GM12878 (cell line): ENCODE results near the gene PRICKLE4. TPM values are rescaled to one million over a fixed set of nuclear protein-coding genes. Genes with fewer than 3 reads are reported as not detected.

Experiments used
- ATAC-seq: fragments of 200-7000 bp; cut with Tn5 transposase; 3 replicates; pipeline ENCODE4 v1.9.1; 2020; ENCODE audit warnings: mild to moderate bottlenecking, moderate library complexity
- BruUV-seq: library from RNA; stranded (reverse); fragments of 400-500 nt; replicated peaks from 2 replicates; lab custom pipeline; 2021; lab: Mats Ljungman, UMichigan
- CTCF ChIA-PET: fragments of 300-600 bp; sonication (Branson Sonifier 250); formaldehyde crosslinking; extraction: SDS; loops from one replicate; lab custom pipeline; 2021; ENCODE audit warnings: inconsistent platforms; lab: Yijun Ruan, JAX
- POLR2A ChIA-PET: fragments of 350-600 bp; formaldehyde crosslinking; extraction: SDS; loops from one replicate; lab custom pipeline; 2021; ENCODE audit warnings: inconsistent platforms; lab: Charles Lee
- RAD21 ChIA-PET: fragments of 300-600 bp; sonication (Branson Sonifier 250); formaldehyde crosslinking; loops from one replicate; lab custom pipeline; 2023; ENCODE audit warnings: antibody characterized with exemption; ENCODE audit not compliant: unreplicated experiment; lab: Charles Lee
- SMC1A ChIA-PET: fragments of 300-600 bp; sonication (Branson Sonifier 250); formaldehyde crosslinking; loops from one replicate; lab custom pipeline; 2023; ENCODE audit not compliant: unreplicated experiment, uncharacterized antibody; lab: Charles Lee
- DNase-seq: peaks from one replicate; pipeline ENCODE4 v3.0.0-alpha.2; 2011; ENCODE audit warnings: low read depth, low spot score
- FAIRE-seq: peaks from 3 replicates; lab custom pipeline; 2011; peaks lifted over from hg19 to GRCh38; lab: Jason Lieb, UNC
- H2AFZ ChIP-seq: 2 replicates; pipeline ENCODE4 v1.6.0; 2011; ENCODE audit warnings: low read depth, low read length, control low read depth; ENCODE audit not compliant: control insufficient read depth
- H3K27ac ChIP-seq: 2 replicates; pipeline ENCODE4 v1.5.1; 2011; ENCODE audit warnings: control low read depth; ENCODE audit not compliant: control insufficient read depth, insufficient read depth
- H3K27me3 ChIP-seq, 2 experiments: replicated peaks in 1 of 2; 2 replicates each; pipeline versions ENCODE4 v1.6.0 to v1.6.1; 2011; ENCODE audit warnings: low read length in 1 of 2; ENCODE audit not compliant: control insufficient read depth in 2 of 2, insufficient read depth in 2 of 2
- H3K36me3 ChIP-seq, 2 experiments: 2 replicates each; pipeline ENCODE4 v1.5.1; 2011; ENCODE audit warnings: low read length in 1 of 2; ENCODE audit not compliant: control insufficient read depth in 2 of 2, insufficient read depth in 2 of 2
- H3K4me1 ChIP-seq: 2 replicates; pipeline ENCODE4 v1.6.1; 2011; ENCODE audit warnings: mild to moderate bottlenecking, low read length, moderate library complexity, mixed read lengths; ENCODE audit not compliant: control insufficient read depth, insufficient read depth
- H3K4me2 ChIP-seq: 2 replicates; pipeline ENCODE4 v1.6.0; 2011; ENCODE audit warnings: control low read depth; ENCODE audit not compliant: control insufficient read depth, insufficient read depth
- H3K4me3 ChIP-seq: fragments of 200-600 bp; sonication (generic); 2 replicates; pipeline ENCODE4 v1.5.1; 2016
- H3K79me2 ChIP-seq: 2 replicates; pipeline ENCODE4 v1.6.0; 2011; ENCODE audit warnings: low read length; ENCODE audit not compliant: control insufficient read depth, insufficient read depth
- H3K9ac ChIP-seq: 2 replicates; pipeline ENCODE4 v1.8.0; 2011; ENCODE audit warnings: low read length, control low read depth, mixed read lengths; ENCODE audit not compliant: control insufficient read depth, insufficient read depth
- H3K9me3 ChIP-seq: replicated peaks from 3 replicates; pipeline ENCODE4 v1.5.1; 2011; ENCODE audit warnings: mild to moderate bottlenecking, low read length; ENCODE audit not compliant: control insufficient read depth, insufficient read depth
- H4K20me1 ChIP-seq: 2 replicates; pipeline ENCODE4 v1.6.0; 2011; ENCODE audit not compliant: control insufficient read depth, insufficient read depth
- ASH2L ChIP-seq: fragments of 300-600, 200-600 bp; sonication (generic); IDR thresholded peaks from 2 replicates; pipeline ENCODE4 v1.6.1; 2017; ENCODE audit warnings: low read depth, mild to moderate bottlenecking, borderline replicate concordance
- BMI1 ChIP-seq: fragments of 450-650 bp; IDR thresholded peaks from 2 replicates; pipeline ENCODE4 v1.6.1; 2016; ENCODE audit warnings: mild to moderate bottlenecking, moderate library complexity, borderline replicate concordance
- CHD1 ChIP-seq: IDR thresholded peaks from 2 replicates; pipeline ENCODE4 v1.6.1; 2012; ENCODE audit warnings: low read depth, low read length, improper control_type of control experiment
- EED ChIP-seq: sonication (generic); IDR thresholded peaks from 2 replicates; pipeline ENCODE4 v1.6.1; 2016; ENCODE audit warnings: antibody characterized with exemption, low read depth
- EP300 ChIP-seq, 2 experiments: fragments of 150-350 bp in 1 of 2; IDR thresholded peaks; 2 replicates each; pipeline ENCODE4 v1.6.1; 2011 to 2012; ENCODE audit warnings: low read depth in 2 of 2, low read length in 2 of 2, borderline replicate concordance in 1 of 2, improper control_type of control experiment in 1 of 2, inconsistent platforms in 1 of 2; ENCODE audit not compliant: control insufficient read depth in 1 of 2
- IKZF2 ChIP-seq, 2 experiments: fragments of 450-650 bp; IDR thresholded peaks; 2 replicates each; pipeline ENCODE4 v1.6.1; 2017; ENCODE audit warnings: mild to moderate bottlenecking in 2 of 2, moderate library complexity in 2 of 2
- LARP7 ChIP-seq: fragments of 450-650 bp; IDR thresholded peaks from 2 replicates; pipeline ENCODE4 v1.6.1; 2017; ENCODE audit warnings: mild to moderate bottlenecking
- MEF2B ChIP-seq: fragments of 450-650 bp; IDR thresholded peaks from 2 replicates; pipeline ENCODE4 v1.6.1; 2018; ENCODE audit warnings: mild to moderate bottlenecking, moderate library complexity; ENCODE audit not compliant: partially characterized antibody, poor library complexity, severe bottlenecking
- PAX8 ChIP-seq: fragments of 450-650 bp; IDR thresholded peaks from 2 replicates; pipeline ENCODE4 v1.6.1; 2017; ENCODE audit warnings: mild to moderate bottlenecking, moderate library complexity
- RB1 ChIP-seq: fragments of 450-650 bp; formaldehyde crosslinking; IDR thresholded peaks from 2 replicates; pipeline ENCODE4 v1.6.1; 2017; ENCODE audit warnings: mild to moderate bottlenecking, borderline replicate concordance
- RFX5 ChIP-seq: IDR thresholded peaks from 2 replicates; pipeline ENCODE4 v1.6.1; 2011; ENCODE audit warnings: low read depth, low read length, improper control_type of control experiment
- SUPT20H ChIP-seq: IDR thresholded peaks from 2 replicates; pipeline ENCODE4 v1.6.1; 2011; ENCODE audit warnings: low read depth, mild to moderate bottlenecking, low read length, moderate library complexity, borderline replicate concordance; ENCODE audit not compliant: control insufficient read depth
- WGBS: methylation state at CpG from one replicate; pipeline ENCODE4 v1.1.6; 2016; ENCODE audit warnings: low lambda C conversion rate; ENCODE audit not compliant: insufficient replicate concordance, insufficient coverage; ENCODE audit errors: missing lambda C conversion rate; 5-methylcytosine and 5-hydroxymethylcytosine counted together
- in situ Hi-C: fragments of 300-500 bp; cut with MboI; formaldehyde crosslinking; loops from 9 replicates; pipeline ENCODE4 v1.14.3; 2018; ENCODE audit warnings: mixed read lengths
- intact Hi-C: fragments of 100-400 bp; cut with micrococcal nuclease; formaldehyde crosslinking; loops from one replicate; pipeline ENCODE4 v1.14.2; 2022; ENCODE audit not compliant: unreplicated experiment
- polyA plus RNA-seq, 11 experiments: library from polyadenylated mRNA; depleted of rRNA in 4 of 11; unstranded in 6 of 11; stranded (reverse) in 5 of 11; fragments of >200 nt; fragmentation: Nextera tagmentation in 4 of 11; fragmentation: Illumina TruSeq in 1 of 11; extraction: Ambion mirVana in 4 of 11; extraction: Trizol in 1 of 11; gene quantifications; 1 replicate in 1 of 11; 2 replicates in 10 of 11; pipeline versions ENCODE4 v1.2.1 to v1.2.3, GENCODE V29; 2011 to 2016; ENCODE audit warnings: inconsistent platforms in 2 of 11, missing spikeins in 2 of 11, low read depth in 1 of 11
- total RNA-seq, 4 experiments: library from RNA; depleted of rRNA in 3 of 4; stranded (reverse); fragments of >200 nt in 3 of 4; fragmentation: Illumina TruSeq in 1 of 4; extraction: Trizol in 1 of 4; gene quantifications; 2 replicates each; pipeline versions ENCODE4 v1.2.1 to v1.2.3, GENCODE V29; 2013 to 2021
- TF ChIP-seq, protein P1 (sequence below): IDR thresholded peaks from 2 replicates; pipeline ENCODE4 v1.6.1; 2012; ENCODE audit warnings: low read depth, low read length, improper control_type of control experiment
- TF ChIP-seq, protein P2 (sequence below): fragments of 450-650 bp; IDR thresholded peaks from 2 replicates; pipeline ENCODE4 v1.6.1; 2016; ENCODE audit warnings: mild to moderate bottlenecking

PRICKLE4 gene
- total and polyA plus RNA-seq, 10 of the 15 experiments (the other 5 are each of a cell fraction or from before 2014, with no cell fraction given), result 0.33 to 0.85 (median 0.35) TPM; not detected in 7

DNA sequence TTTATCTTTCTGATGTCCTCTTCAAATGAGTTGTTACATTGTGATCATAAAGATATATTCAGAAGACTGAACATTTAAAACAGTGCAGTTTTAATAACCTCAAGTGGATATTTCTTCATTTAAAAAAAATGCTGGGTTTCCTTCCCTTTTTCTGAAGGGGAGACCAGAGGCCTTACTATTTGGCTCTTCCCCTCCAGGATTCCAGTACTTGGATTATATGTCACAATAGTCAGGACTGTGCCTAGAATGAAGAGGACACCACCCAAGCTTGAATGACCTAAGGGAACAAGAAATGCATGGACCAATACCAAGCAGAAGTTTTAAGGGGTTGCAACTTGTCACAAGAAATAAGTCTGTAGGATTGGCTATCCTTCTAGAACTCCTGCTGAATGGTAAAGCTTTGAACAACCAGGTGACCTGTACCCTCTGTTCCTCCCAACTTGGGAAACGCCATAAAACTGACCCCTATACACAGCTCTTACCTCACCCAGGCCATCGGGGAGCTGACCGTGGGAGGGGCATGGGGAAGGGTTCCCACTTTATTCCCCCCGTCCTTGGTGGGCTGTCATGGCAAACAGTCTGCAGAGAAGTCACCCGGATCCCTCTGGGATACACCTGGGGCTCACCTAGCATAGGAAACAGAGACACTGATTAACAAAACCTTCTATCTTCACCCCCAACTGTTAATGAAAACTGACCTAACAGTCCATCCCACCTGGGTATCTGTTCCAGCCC, 2.9 kb upstream of the PRICKLE4 start:
- ChIA-PET POLR2A (interaction anchor here (0.5 kb wide), 1 partner anchor 87 kb away, joined by 3 read pairs; no protein-coding TSS in a partner anchor), RAD21 (interaction anchor here (1.2 to 3.2 kb wide), 4 partner anchors 9 to 267 kb away, joined by 3 to 8 read pairs (median 5); no protein-coding TSS in a partner anchor), SMC1A (interaction anchor here (0.7 to 2.9 kb wide), 7 partner anchors 48 to 269 kb away, joined by 3 to 13 read pairs (median 4); partner anchors contain the start of genes BYSL and MED20), CTCF (interaction anchor here (0.6 to 4.7 kb wide), 10 partner anchors 9 to 471 kb away, joined by 3 to 38 read pairs (median 4); partner anchors contain the start of genes BYSL, MED20 and TOMM6)
- intact Hi-C loops, result loop anchor here (2.0 to 5.0 kb wide), 3 partner anchors 43 to 410 kb away; partner anchors contain the start of gene TFEB
- Histone ChIP-seq H3K4me1 (peaks cover 13% of the 10 kb centered on the region), H3K9me3 (no peaks in the 10 kb centered on the region), H3K36me3 (peaks cover 0 to 3% of the 10 kb centered on the region in 2 experiments; a peak in 1 of 4 replicates), H3K27me3 (no peaks in the 10 kb centered on the region), H3K4me2 (no peak overlapping the region), H2AFZ (no peak overlapping the region), H3K79me2 (no peaks in the 10 kb centered on the region), H3K27ac (no peak overlapping the region), H3K9ac (no peak overlapping the region), H3K4me3 (no peak overlapping the region), H4K20me1 (no peaks in the 10 kb centered on the region)
- 81% methylated on average over 5 of the region's 5 CpGs for WGBS
- ATAC-seq (no peak), FAIRE-seq (no peak), DNase-seq (no peak)
- no TSS peak for BruUV-seq
- TF ChIP-seq EP300 (IDR thresholded peaks at IDR 0.05; ENCODE audit: borderline replicate concordance in 1 of 2, control insufficient read depth in 1 of 2, low read depth in 2 of 2, low read length in 2 of 2) (no peak), BMI1 (no peak), ASH2L (no peak), EED (no peak), RFX5 (no peak), IKZF2 (IDR thresholded peaks at IDR 0.05) (no peak), CHD1 (no peak), PAX8 (no peak), RB1 (no peak), LARP7 (no peak), SUPT20H (no peak), MEF2B (no peak)
- TF ChIP-seq, protein P1, sequence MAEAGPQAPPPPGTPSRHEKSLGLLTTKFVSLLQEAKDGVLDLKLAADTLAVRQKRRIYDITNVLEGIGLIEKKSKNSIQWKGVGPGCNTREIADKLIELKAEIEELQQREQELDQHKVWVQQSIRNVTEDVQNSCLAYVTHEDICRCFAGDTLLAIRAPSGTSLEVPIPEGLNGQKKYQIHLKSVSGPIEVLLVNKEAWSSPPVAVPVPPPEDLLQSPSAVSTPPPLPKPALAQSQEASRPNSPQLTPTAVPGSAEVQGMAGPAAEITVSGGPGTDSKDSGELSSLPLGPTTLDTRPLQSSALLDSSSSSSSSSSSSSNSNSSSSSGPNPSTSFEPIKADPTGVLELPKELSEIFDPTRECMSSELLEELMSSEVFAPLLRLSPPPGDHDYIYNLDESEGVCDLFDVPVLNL, result no peak
- TF ChIP-seq, protein P2, sequence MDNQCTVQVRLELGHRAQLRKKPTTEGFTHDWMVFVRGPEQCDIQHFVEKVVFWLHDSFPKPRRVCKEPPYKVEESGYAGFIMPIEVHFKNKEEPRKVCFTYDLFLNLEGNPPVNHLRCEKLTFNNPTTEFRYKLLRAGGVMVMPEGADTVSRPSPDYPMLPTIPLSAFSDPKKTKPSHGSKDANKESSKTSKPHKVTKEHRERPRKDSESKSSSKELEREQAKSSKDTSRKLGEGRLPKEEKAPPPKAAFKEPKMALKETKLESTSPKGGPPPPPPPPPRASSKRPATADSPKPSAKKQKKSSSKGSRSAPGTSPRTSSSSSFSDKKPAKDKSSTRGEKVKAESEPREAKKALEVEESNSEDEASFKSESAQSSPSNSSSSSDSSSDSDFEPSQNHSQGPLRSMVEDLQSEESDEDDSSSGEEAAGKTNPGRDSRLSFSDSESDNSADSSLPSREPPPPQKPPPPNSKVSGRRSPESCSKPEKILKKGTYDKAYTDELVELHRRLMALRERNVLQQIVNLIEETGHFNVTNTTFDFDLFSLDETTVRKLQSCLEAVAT, result no peak
- in situ Hi-C loops, result no loop called here
